Measurements from ENCODE around the gene SLC34A3. TPM values are rescaled to one million over a fixed set of nuclear protein-coding genes. Genes with fewer than 3 reads are reported as not detected.

Gene SLC34A3
- total RNA-seq, 1 experiment from 2014 or later, result 0.06 TPM

GRCh38 chr9:137275588-137276472 lies 45.1 kb downstream of the SLC34A3 start:
- no peak for DNase-seq (ENCODE audit: low read depth)

GRCh38 chr9:137276473-137277328 lies 46.0 kb downstream of the SLC34A3 start:
- peak; percentile 37 for DNase-seq (ENCODE audit: low read depth)

DNA sequence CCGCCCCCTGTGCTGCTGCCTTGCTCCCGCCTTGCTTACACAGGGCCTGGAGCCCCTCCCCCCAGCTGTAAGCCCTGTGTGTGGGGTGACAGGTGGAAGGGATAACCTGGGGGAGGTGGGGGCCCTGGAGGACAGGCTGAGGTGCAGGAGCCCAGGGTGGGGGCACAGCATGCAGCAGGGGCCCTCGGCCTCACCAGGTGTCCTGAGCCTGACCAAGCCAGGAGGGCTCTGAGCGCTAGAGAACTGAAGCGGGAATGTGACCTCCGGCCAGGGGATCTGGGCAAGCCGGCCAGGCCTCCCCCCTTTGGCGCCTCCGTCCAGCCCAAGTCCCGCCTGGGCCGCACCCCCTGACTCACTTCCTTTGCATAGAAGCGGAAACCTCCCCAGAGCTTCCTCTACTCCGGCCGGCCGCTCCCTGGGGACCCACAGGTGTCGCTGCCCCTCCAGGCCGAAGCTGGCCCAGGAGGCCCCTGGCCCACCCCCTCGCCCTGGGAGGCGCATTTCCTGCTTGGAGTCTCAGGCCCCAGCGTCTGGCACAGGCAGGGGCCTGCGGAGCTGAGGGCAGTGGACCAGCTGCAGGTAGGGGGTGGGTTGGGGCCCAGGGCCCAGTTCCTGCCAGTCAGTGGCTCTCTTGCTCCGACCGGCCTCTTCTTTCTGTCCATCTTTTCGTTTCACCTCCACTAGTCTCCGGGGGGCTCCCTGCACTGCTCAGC lies 46.8 kb downstream of the SLC34A3 start, which contains the start of gene TOR4A:
TSS of gene TOR4A (plus strand) at position 398 of the 713 bp plus-strand sequence. CDS start 964 bp downstream, outside the sequence.
- peak; percentile 80 for DNase-seq (ENCODE audit: low read depth)

DNA sequence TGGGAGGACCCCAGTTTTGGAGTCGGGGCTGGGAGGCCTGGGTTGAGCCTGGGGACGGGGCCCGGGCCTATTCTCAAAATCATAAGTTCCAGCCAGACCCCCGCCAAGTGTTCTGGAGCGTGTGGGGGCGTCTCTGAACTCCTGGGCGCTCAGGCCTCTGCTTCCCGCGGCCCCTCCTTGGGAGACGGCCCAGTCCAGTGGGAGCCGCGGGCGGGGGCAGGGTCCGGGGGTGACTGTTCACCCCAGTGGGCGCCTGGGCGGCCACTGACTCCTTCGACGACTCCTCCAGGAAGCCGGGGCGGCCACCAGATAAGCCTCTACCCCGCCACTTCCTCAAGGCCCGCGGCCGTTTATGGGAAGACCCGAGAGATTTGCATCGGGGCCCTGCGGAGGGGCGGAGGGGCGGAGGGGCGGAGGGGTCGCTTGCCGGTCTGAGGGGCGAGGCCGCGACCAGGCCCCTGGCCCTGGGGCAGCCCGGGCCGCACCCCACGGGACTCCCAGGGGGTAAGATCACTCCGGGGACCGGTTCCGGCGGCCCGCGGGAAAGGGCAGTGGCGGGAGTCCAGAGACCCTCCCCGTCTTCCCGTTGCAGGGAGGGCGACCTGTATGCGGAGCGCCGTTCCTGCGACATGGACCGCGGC lies 47.5 kb downstream of the SLC34A3 start:
- DNase-seq (ENCODE audit: low read depth), result no peak

DNA sequence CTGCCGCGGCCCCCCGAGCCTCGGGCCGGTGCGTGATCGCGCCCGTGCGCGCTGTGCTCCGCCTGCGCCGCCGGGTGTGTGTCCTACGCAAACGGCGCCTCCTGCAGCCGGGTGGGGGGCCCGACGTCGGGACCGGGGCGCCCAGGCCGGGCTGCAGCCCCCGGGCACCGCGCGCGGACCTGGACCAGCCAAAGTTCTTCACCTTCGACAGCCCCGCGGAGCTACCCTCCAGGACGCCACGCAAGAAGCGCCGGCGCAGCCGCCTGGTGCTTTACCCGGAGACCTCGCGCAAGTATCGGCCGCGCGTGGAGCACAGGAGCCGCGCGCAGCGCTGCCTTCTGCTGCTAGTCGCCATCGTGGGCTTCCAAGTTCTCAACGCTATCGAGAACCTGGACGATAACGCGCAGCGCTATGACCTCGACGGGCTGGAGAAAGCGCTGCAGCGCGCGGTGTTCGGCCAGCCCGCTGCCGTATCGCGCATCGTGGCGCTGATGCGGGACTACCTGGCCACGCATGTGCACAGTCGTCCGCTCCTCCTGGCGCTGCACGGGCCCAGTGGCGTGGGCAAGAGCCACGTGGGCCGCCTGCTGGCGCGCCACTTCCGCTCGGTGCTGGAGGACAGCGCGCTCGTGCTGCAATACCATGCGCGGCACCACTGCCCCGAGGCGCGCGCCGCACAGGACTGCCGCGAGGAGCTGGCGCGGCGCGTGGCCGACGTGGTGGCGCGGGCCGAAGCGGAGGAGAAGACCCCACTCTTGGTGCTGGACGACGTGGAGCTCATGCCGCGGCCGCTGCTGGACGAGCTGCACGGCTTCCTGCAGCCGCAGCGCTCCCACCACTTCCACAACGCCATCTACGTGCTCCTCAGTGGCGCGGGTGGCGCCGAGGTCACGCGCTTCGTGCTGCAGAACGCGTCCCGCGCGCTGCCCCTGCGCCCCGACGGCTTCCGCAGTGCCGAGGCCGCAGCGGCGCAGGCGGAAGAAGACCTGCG lies 48.3 kb downstream of the SLC34A3 start:
- no peak for DNase-seq (ENCODE audit: low read depth)

- DNase-seq (ENCODE audit: low read depth), result no peak
These were observed 49.2 kb downstream of the SLC34A3 start for GRCh38 chr9:137279741-137280473.

DNA sequence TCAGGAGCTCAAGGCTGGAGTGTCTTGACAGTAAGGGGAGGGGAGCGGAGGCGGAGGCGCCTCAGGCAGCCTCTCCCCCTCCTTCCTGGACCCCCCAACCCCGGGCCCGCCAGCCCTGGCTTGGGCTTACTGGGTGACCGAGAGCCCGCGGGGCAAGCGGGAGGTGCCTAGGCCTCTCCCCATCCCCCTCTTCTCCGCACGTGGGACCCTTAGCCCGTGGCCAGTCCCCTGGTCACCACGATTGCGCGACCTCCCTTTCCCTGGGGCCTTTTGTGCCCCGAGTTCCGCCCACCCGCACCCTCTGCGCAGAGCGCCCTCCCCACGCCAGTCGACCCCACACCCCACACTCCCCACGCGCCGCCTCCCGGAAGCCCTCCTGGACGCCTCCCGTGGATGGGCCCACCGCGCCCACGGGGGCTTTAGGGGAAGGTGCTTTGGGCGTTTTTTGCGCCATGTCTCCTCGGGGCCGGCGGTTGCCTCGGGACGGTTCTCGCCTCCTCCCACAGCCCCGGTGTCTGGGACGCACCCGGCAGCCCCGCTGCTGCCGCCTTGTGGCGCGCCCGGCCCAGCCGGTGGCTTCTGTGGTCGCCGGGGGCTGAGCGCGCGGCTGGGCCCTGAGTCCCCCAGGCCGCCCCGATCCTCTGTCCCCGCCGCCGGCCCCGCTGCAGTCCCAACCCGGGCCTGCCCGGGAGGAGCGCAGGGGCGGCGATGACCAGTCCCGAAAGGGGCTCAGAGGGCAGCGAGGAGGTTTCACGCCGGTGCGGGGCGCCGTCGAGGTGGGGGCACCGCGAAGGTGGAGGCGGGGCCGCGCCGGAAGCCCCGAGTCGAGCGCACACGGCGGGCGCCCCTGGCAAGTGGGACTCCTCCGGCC lies 50.0 kb downstream of the SLC34A3 start:
- no peak for DNase-seq (ENCODE audit: low read depth)

GRCh38 chr9:137281345-137282116 lies 50.8 kb downstream of the SLC34A3 start:
- DNase-seq (ENCODE audit: low read depth), result no peak

Other genes starting within 250 kb of the SLC34A3 start
- gene LCNL1, start 247.9 kb upstream of the SLC34A3 start, total RNA-seq (2014; rRNA removed), result 0.11 TPM in 1 of 2 replicates, not detected in the other
- gene PAXX, start 238.5 kb upstream of the SLC34A3 start, total RNA-seq (2014; rRNA removed), result 53.2 and 67.3 TPM in 2 replicates
- 0.52 TPM in 1 of 2 replicates, not detected in the other for gene CLIC3, start 234.3 kb upstream of the SLC34A3 start, total RNA-seq (2014; rRNA removed)
- gene ABCA2, start 202.7 kb upstream of the SLC34A3 start, total RNA-seq (2014; rRNA removed), result 13.2 and 15.5 TPM in 2 replicates
- not detected in 2 replicates for gene FUT7, start 198.8 kb upstream of the SLC34A3 start, total RNA-seq (2014; rRNA removed)
- 5.3 and 5.5 TPM in 2 replicates for gene NPDC1, start 184.7 kb upstream of the SLC34A3 start, total RNA-seq (2014; rRNA removed)
- gene ENTPD2, start 176.8 kb upstream of the SLC34A3 start, total RNA-seq (2014; rRNA removed), result not detected in 2 replicates
- gene SAPCD2, start 160.3 kb upstream of the SLC34A3 start, total RNA-seq (2014; rRNA removed), result 16.1 and 17.7 TPM in 2 replicates
- 13.6 and 17.6 TPM in 2 replicates for gene UAP1L1, start 153.4 kb upstream of the SLC34A3 start, total RNA-seq (2014; rRNA removed)
- 78.4 and 92.8 TPM in 2 replicates for gene MAN1B1, start 143.9 kb upstream of the SLC34A3 start, total RNA-seq (2014; rRNA removed)
- gene DPP7, start 116.2 kb upstream of the SLC34A3 start, total RNA-seq (2014; rRNA removed), result 81.8 and 91.5 TPM in 2 replicates
- gene GRIN1, start 91.7 kb upstream of the SLC34A3 start, total RNA-seq (2014; rRNA removed), result 0.29 TPM in 1 of 2 replicates, not detected in the other
- not detected in 2 replicates for gene LRRC26, start 60.9 kb upstream of the SLC34A3 start, total RNA-seq (2014; rRNA removed)
- 0.45 TPM in 1 of 2 replicates, not detected in the other for gene TMEM210, start 58.8 kb upstream of the SLC34A3 start, total RNA-seq (2014; rRNA removed)
- gene ANAPC2, start 42.3 kb upstream of the SLC34A3 start, total RNA-seq (2014; rRNA removed), result 21.9 and 24.4 TPM in 2 replicates
- gene SSNA1, start 42.2 kb upstream of the SLC34A3 start, total RNA-seq (2014; rRNA removed), result 108 and 115 TPM in 2 replicates
- gene TPRN, start 30.2 kb upstream of the SLC34A3 start, total RNA-seq (2014; rRNA removed), result 6.3 and 10.7 TPM in 2 replicates
- 45.7 and 50.1 TPM in 2 replicates for gene TMEM203, start 25.3 kb upstream of the SLC34A3 start, total RNA-seq (2014; rRNA removed)
- 15.4 and 16.9 TPM in 2 replicates for gene NDOR1, start 25.2 kb upstream of the SLC34A3 start, total RNA-seq (2014; rRNA removed)
- 0.26 TPM in 1 of 2 replicates, not detected in the other for gene RNF208, start 8.7 kb upstream of the SLC34A3 start, total RNA-seq (2014; rRNA removed)
- gene CYSRT1, start 5.7 kb upstream of the SLC34A3 start, total RNA-seq (2014; rRNA removed), result 4.1 and 4.4 TPM in 2 replicates
- gene RNF224, start 3.4 kb upstream of the SLC34A3 start, total RNA-seq (2014; rRNA removed), result 0.06 and 0.23 TPM in 2 replicates
- gene TUBB4B, start 10.4 kb downstream of the SLC34A3 start, total RNA-seq (2014; rRNA removed), result 517 and 586 TPM in 2 replicates
- gene STPG3, start 20.4 kb downstream of the SLC34A3 start, total RNA-seq (2014; rRNA removed), result not detected in 2 replicates
- 60.7 and 61.8 TPM in 2 replicates for gene NELFB, start 24.4 kb downstream of the SLC34A3 start, total RNA-seq (2014; rRNA removed)
- 2.6 and 2.8 TPM in 2 replicates for gene TOR4A, start 46.8 kb downstream of the SLC34A3 start, total RNA-seq (2014; rRNA removed)
- gene NRARP, start 71.4 kb downstream of the SLC34A3 start, total RNA-seq (2014; rRNA removed), result 0.06 TPM in 1 of 2 replicates, not detected in the other
- 4.0 and 6.5 TPM in 2 replicates for gene EXD3, start 192.3 kb downstream of the SLC34A3 start, total RNA-seq (2014; rRNA removed)
- 0.17 and 0.19 TPM in 2 replicates for gene NOXA1, start 192.5 kb downstream of the SLC34A3 start, total RNA-seq (2014; rRNA removed)
- not detected in 2 replicates for gene ENTPD8, start 210.5 kb downstream of the SLC34A3 start, total RNA-seq (2014; rRNA removed)
- gene NSMF, start 228.4 kb downstream of the SLC34A3 start, total RNA-seq (2014; rRNA removed), result 53.7 and 64.0 TPM in 2 replicates